NCI-H2107 treated with DMSO at 0.1 percent for 48 hours (cell line): ENCODE measurements around the gene TRPV2.

ENCODE experiments used
- DNase-seq: peaks from one replicate; lab custom pipeline; 2025; ENCODE audit not compliant: unreplicated experiment; lab: John Stamatoyannopoulos, UW

The TRPV2 gene

GRCh38 chr17:16473044-16474011 is 58.0 kb downstream of the TRPV2 start:
- DNase-seq, result no peak

GRCh38 chr17:16474012-16474725 is 58.8 kb downstream of the TRPV2 start:
- no peak for DNase-seq

GRCh38 chr17:16475179-16475704 is 59.9 kb downstream of the TRPV2 start:
- DNase-seq, result no peak

GRCh38 chr17:16477255-16477654 is 61.9 kb downstream of the TRPV2 start:
- DNase-seq, result no peak

GRCh38 chr17:16477666-16478065 is 62.3 kb downstream of the TRPV2 start:
- no peak for DNase-seq

GRCh38 chr17:16478649-16479048 is 63.3 kb downstream of the TRPV2 start:
- DNase-seq, result no peak

GRCh38 chr17:16479264-16479663 is 63.9 kb downstream of the TRPV2 start:
- no peak for DNase-seq

GRCh38 chr17:16480995-16481394 is 65.6 kb downstream of the TRPV2 start:
- no peak for DNase-seq

- DNase-seq, result no peak
These were observed 66.9 kb downstream of the TRPV2 start for GRCh38 chr17:16482253-16482652.

- DNase-seq, result no peak
These were observed 67.8 kb downstream of the TRPV2 start for GRCh38 chr17:16483021-16483645.

- DNase-seq, result no peak
These were observed 69.2 kb downstream of the TRPV2 start for GRCh38 chr17:16484445-16485175.
